Mesothelial cell of epicardium (in vitro differentiated cells): ENCODE measurements around the gene TMEM132C. TPM values are rescaled to one million over a fixed set of nuclear protein-coding genes. Genes with fewer than 3 reads are reported as not detected.

Experiments used
- DNase-seq, 2 experiments: peaks; one replicate each; pipeline ENCODE4 v3.0.0; 2021; ENCODE audit warnings: low spot score in 2 of 2; ENCODE audit not compliant: unreplicated experiment in 2 of 2
- H3K27ac Mint-ChIP-seq: 2 replicates; pipeline ENCODE4 v1.8.0; 2021; ENCODE audit warnings: mixed read lengths
- H3K27me3 Mint-ChIP-seq: 2 replicates; pipeline ENCODE4 v1.8.0; 2021; ENCODE audit warnings: low read depth, mixed read lengths
- H3K36me3 Mint-ChIP-seq: 2 replicates; pipeline ENCODE4 v1.8.0; 2021; ENCODE audit warnings: mixed read lengths
- H3K4me1 Mint-ChIP-seq: 2 replicates; pipeline ENCODE4 v1.8.0; 2021; ENCODE audit warnings: mixed read lengths
- H3K4me3 Mint-ChIP-seq: 2 replicates; pipeline ENCODE4 v1.8.0; 2021; ENCODE audit warnings: mild to moderate bottlenecking, moderate library complexity, mixed read lengths
- H3K9me3 Mint-ChIP-seq: 2 replicates; pipeline ENCODE4 v1.8.0; 2021; ENCODE audit warnings: mixed read lengths
- total RNA-seq: library from RNA; stranded (reverse); gene quantifications from 3 replicates; pipeline ENCODE4 v1.2.1, GENCODE V29; 2021
- TF ChIP-seq, protein P1 (sequence below): fragments of 200-600 bp; sonication (generic); IDR thresholded peaks from one replicate; pipeline ENCODE4 v1.5.0; 2021; ENCODE audit warnings: antibody characterized with exemption; ENCODE audit not compliant: unreplicated experiment

Gene TMEM132C
- total RNA-seq, 1 donor from 2014 or later, result 25.5 TPM

DNA sequence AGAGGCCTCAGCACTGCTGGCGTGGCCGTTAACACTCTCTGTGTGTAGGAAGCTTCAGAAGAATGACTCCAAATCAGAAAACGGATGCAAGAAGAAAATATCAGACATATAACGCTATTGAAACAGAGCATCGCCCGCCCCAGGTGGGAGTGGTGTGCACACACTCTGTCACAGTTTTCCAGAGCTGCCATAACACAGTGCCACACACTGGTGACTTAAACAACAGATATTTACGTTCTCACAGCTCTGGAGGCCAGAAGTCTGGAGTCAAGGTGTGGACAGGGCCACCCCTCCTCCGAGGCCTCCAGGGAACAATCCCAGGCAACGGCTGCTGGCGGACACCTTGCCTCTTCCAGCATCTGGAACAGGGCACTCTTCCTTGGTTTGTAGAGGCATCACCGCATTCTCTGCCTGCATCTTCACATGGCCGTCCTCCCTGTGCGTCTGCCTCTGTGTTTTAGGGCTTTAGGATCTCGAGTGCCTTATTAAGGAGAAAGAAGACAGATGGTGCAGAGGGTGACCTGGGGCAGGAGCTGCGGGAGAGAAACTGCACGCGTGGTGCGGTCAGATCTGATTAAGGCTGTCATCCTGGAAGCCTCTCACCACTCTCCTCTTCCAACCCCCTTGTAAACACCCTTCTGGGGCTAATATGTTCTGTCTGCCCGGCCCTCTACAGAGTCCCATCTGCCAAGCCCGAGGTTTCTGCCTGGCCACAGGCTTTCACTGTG lies 415.7 kb downstream of the TMEM132C start:
- DNase-seq, result no peak
- Mint-ChIP-seq H3K36me3 (no peaks in the 10 kb centered on the region), H3K27me3 (no peaks in the 10 kb centered on the region), H3K4me1 (no peaks in the 10 kb centered on the region), H3K9me3 (peaks cover 11% of the 10 kb centered on the region), H3K4me3 (no peak overlapping the region), H3K27ac (no peak overlapping the region)
- TF ChIP-seq, protein P1, sequence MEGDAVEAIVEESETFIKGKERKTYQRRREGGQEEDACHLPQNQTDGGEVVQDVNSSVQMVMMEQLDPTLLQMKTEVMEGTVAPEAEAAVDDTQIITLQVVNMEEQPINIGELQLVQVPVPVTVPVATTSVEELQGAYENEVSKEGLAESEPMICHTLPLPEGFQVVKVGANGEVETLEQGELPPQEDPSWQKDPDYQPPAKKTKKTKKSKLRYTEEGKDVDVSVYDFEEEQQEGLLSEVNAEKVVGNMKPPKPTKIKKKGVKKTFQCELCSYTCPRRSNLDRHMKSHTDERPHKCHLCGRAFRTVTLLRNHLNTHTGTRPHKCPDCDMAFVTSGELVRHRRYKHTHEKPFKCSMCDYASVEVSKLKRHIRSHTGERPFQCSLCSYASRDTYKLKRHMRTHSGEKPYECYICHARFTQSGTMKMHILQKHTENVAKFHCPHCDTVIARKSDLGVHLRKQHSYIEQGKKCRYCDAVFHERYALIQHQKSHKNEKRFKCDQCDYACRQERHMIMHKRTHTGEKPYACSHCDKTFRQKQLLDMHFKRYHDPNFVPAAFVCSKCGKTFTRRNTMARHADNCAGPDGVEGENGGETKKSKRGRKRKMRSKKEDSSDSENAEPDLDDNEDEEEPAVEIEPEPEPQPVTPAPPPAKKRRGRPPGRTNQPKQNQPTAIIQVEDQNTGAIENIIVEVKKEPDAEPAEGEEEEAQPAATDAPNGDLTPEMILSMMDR, result no peak

DNA sequence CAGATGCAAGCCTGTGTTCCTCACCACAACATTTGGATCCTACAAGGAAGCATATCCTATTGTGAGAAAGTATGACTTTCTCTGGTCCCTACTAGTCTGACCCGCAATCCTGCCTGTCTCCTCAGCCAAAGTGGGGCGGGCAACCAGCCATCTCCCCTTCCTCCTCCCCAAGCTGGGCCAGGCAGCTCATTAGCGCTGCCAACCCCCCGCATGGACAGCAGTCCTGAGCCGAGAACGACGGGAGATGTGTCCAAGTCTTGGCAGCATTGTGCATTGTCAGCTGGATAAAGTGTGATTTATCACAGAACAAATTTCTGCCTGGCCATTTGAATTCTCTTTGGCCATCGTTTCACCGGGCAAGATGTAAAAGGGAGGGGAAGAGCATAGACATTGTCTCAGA lies 417.4 kb downstream of the TMEM132C start:
- TF ChIP-seq, protein P1, result no peak
- no peaks in the 10 kb centered on the region for H3K36me3 Mint-ChIP-seq
- DNase-seq, result no peak
- H3K4me3 Mint-ChIP-seq, result no peak overlapping the region
- no peaks in the 10 kb centered on the region for H3K4me1 Mint-ChIP-seq
- H3K27me3 Mint-ChIP-seq, result no peaks in the 10 kb centered on the region
- peaks cover 11% of the 10 kb centered on the region for H3K9me3 Mint-ChIP-seq
- H3K27ac Mint-ChIP-seq, result no peak overlapping the region

DNA sequence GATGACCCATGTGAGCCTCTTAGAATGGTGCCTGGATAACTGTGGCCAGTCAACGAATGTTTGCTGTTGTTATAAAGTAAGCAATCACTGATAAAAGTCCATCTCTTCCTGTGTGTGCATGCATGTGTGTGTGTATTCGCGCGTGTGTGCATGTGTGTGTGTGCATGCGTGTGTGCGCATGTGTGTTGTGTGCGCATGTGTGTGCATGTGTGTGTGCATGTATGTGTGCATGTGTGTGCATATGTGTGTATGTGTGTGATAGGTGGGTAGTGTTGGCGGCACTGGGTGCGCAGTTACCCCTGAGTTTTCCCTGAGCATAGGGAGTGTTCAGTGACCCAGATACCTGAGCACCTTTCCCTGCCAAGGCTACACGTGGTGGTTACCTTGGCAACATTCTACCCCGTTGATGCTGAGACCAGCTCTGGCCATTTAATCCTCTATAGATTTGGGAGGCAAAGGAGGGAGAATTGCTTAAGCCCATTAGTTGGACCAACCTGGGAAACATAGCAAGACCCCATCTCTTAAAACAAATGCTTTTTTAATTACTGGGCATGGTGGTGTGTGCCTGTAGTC lies 419.0 kb downstream of the TMEM132C start:
- H3K27me3 Mint-ChIP-seq, result no peaks in the 10 kb centered on the region
- TF ChIP-seq, protein P1, result no peak
- no peak for DNase-seq
- H3K4me1 Mint-ChIP-seq, result no peaks in the 10 kb centered on the region
- no peak overlapping the region for H3K4me3 Mint-ChIP-seq
- H3K36me3 Mint-ChIP-seq, result no peaks in the 10 kb centered on the region
- H3K9me3 Mint-ChIP-seq, result peaks cover 3% of the 10 kb centered on the region
- no peak overlapping the region for H3K27ac Mint-ChIP-seq

DNA sequence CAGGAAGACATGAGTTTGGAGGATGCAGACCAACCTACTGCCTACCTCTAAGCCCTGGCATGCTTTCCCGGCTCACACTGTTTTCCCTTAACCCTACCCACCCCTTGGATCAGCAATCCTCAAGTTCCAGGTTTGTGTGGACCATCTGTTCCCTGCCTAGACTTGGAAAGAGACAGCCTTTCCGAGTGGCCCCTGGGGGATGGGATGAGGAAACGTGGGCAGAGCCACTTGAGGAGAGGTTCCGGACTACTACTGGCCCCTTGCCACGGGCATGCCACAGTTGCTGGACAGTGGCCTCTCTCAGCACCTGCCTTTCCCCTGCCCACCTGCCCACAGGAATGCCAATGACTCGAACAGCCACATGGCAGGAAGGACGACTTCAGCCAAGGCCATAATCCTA lies 420.9 kb downstream of the TMEM132C start:
- no peak for DNase-seq
- no peak overlapping the region for H3K27ac Mint-ChIP-seq
- no peak overlapping the region for H3K4me3 Mint-ChIP-seq
- no peaks in the 10 kb centered on the region for H3K4me1 Mint-ChIP-seq
- H3K36me3 Mint-ChIP-seq, result no peaks in the 10 kb centered on the region
- H3K9me3 Mint-ChIP-seq, result no peaks in the 10 kb centered on the region
- H3K27me3 Mint-ChIP-seq, result no peaks in the 10 kb centered on the region
- TF ChIP-seq, protein P1, result no peak

DNA sequence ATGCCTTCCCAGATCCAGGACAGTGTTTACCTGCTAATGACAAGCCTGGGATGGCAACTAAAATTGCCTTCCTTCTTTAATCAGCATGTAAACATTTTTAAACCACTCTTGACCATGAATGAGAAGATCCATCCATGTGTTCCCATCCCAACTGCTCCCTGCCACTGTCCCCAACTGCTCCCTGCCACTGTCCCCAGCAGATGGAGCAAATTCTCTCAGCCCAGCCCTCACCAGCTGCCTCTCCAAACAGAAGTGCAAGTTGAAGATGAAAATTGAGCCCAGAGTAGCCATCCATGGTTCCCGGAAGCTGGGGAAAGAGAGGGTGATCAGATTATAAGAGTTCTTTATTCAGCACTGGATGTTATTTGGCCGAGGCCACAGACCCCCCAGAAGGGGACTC lies 423.7 kb downstream of the TMEM132C start:
- no peak for DNase-seq
- no peaks in the 10 kb centered on the region for H3K27me3 Mint-ChIP-seq
- H3K36me3 Mint-ChIP-seq, result no peaks in the 10 kb centered on the region
- no peaks in the 10 kb centered on the region for H3K9me3 Mint-ChIP-seq
- H3K4me3 Mint-ChIP-seq, result no peak overlapping the region
- no peak overlapping the region for H3K27ac Mint-ChIP-seq
- no peaks in the 10 kb centered on the region for H3K4me1 Mint-ChIP-seq
- TF ChIP-seq, protein P1, result no peak
